Peyer's patch (tissue), 4 donors: ENCODE results near the gene SUPV3L1. TPM values are rescaled to one million over a fixed set of nuclear protein-coding genes. Genes with fewer than 3 reads are reported as not detected.
"Not testable (repeated sequence)": the region's sequence is repeated elsewhere in the genome, so short reads cannot be mapped to it uniquely, and the experiment has no call there.

Experiments used
- DNase-seq, 3 donors: peaks; one replicate each; pipeline ENCODE4 v3.0.0-alpha.2; 2017 to 2019
- H3K27ac ChIP-seq, 4 donors: fragments of 200-600 bp; sonication (generic); one replicate each; pipeline ENCODE4 v1.5.1; 2016 to 2019
- H3K27me3 ChIP-seq, 2 donors: fragments of 200-600 bp; sonication (generic); one replicate each; pipeline ENCODE4 v1.5.1; 2019
- H3K36me3 ChIP-seq, 3 donors: fragments of 200-600 bp; sonication (generic); one replicate each; pipeline ENCODE4 v1.5.1; 2016 to 2019
- H3K4me1 ChIP-seq, 4 donors: fragments of 200-600 bp; sonication (generic); one replicate each; pipeline ENCODE4 v1.5.1; 2016 to 2019
- H3K4me3 ChIP-seq, 4 donors: fragments of 200-600 bp; sonication (generic); 1 replicate in 3 of 4; 2 replicates in 1 of 4; pipeline ENCODE4 v1.5.1; 2016 to 2019; ENCODE audit warnings: mild to moderate bottlenecking in 1 of 4
- H3K9me3 ChIP-seq, 4 donors: fragments of 200-600 bp; sonication (generic); one replicate each; pipeline ENCODE4 v1.5.1; 2016 to 2019; ENCODE audit warnings: mild to moderate bottlenecking in 1 of 4
- CTCF ChIP-seq, 6 experiments: fragments of 450-650 bp in 4 of 6; fragments of 200-600 bp in 2 of 6; sonication (generic) in 1 of 6; IDR thresholded peaks; one replicate each; pipeline ENCODE4 v1.5.1; 2017 to 2019; ENCODE audit warnings: antibody characterized with exemption in 6 of 6, mild to moderate bottlenecking in 3 of 6, moderate library complexity in 1 of 6
- POLR2A ChIP-seq, 2 donors: fragments of 450-650 bp; IDR thresholded peaks; one replicate each; pipeline ENCODE4 v1.5.1; 2017; ENCODE audit warnings: antibody characterized with exemption in 2 of 2, mild to moderate bottlenecking in 2 of 2, moderate library complexity in 2 of 2
- total RNA-seq, 4 donors: library from RNA; depleted of rRNA; stranded (reverse); fragments of >200 nt; gene quantifications; one replicate each; pipeline ENCODE4 v1.1.0, GENCODE V29; 2016

The SUPV3L1 gene
- 10 to 100 TPM; 20.5 to 50.3 (median 31.2) TPM for total RNA-seq

GRCh38 chr10:69179743-69180524, at the start of gene SUPV3L1:
TSS of gene SUPV3L1 (plus strand) at chr10:69180234. CDS start at chr10:69180292, 58 bp downstream.
- TF ChIP-seq CTCF (IDR thresholded peaks at IDR 0.05) (peak in 3 of 6 experiments; percentile 2 to 18 (median 3)), POLR2A (IDR thresholded peaks at IDR 0.05) (peak; percentile 50 to 69)
- peaks cover 0 to 22% (median 6%) of the 10 kb centered on the region in 4 donors for H3K4me1 ChIP-seq

GRCh38 chr10:69130251-69130650, 49.8 kb upstream of the SUPV3L1 start:
- no peak overlapping the region for H3K4me3 ChIP-seq
- no peak overlapping the region for H3K27ac ChIP-seq
- no peaks in the 10 kb centered on the region for H3K27me3 ChIP-seq
- H3K36me3 ChIP-seq: peaks cover 0 to 28% (median 0%) of the 10 kb centered on the region in 3 donors
- peaks cover 0 to 6% (median 2%) of the 10 kb centered on the region in 4 donors for H3K4me1 ChIP-seq
- TF ChIP-seq CTCF (IDR thresholded peaks at IDR 0.05) (no peak), POLR2A (IDR thresholded peaks at IDR 0.05) (no peak)
- no peaks in the 10 kb centered on the region for H3K9me3 ChIP-seq
- no peak for DNase-seq

More at GRCh38 chr10:69179743-69180524, at the start of gene SUPV3L1:
- Histone ChIP-seq H3K27ac (peak within 1 kb of the TSS; percentile 86 to 92 (median 90)), H3K9me3 (no peaks in the 10 kb centered on the region), H3K4me3 (peak within 1 kb of the TSS; percentile 84 to 99 (median 90)), H3K36me3 (peaks cover 0 to 15% (median 0%) of the 10 kb centered on the region in 3 donors), H3K27me3 (no peaks in the 10 kb centered on the region)
- peak; percentile 89 to 99 (median 97) for DNase-seq

- Histone ChIP-seq H3K27me3 (no peaks in the 10 kb centered on the region), H3K36me3 (peaks cover 0 to 16% (median 0%) of the 10 kb centered on the region in 3 donors), H3K27ac (no peak overlapping the region), H3K9me3 (no peaks in the 10 kb centered on the region), H3K4me3 (no peak overlapping the region), H3K4me1 (no peaks in the 10 kb centered on the region)
- DNase-seq: no peak
- TF ChIP-seq POLR2A (IDR thresholded peaks at IDR 0.05): no peak
- TF ChIP-seq CTCF (IDR thresholded peaks at IDR 0.05): no peak
Observed at GRCh38 chr10:69139961-69140360, 40.1 kb upstream of the SUPV3L1 start.

GRCh38 chr10:69141304-69141703, 38.7 kb upstream of the SUPV3L1 start:
- Histone ChIP-seq H3K9me3 (no peaks in the 10 kb centered on the region), H3K4me3 (no peak overlapping the region), H3K4me1 (no peaks in the 10 kb centered on the region), H3K36me3 (peaks cover 0 to 8% (median 0%) of the 10 kb centered on the region in 3 donors), H3K27ac (no peak overlapping the region), H3K27me3 (no peaks in the 10 kb centered on the region)
- no peak for DNase-seq
- TF ChIP-seq POLR2A (IDR thresholded peaks at IDR 0.05) (no peak), CTCF (IDR thresholded peaks at IDR 0.05) (no peak)

- H3K36me3 ChIP-seq, H3K9me3 ChIP-seq, H3K4me1 ChIP-seq, DNase-seq, H3K27ac ChIP-seq, H3K27me3 ChIP-seq, H3K4me3 ChIP-seq: not testable (repeated sequence)
Observed at GRCh38 chr10:69142074-69142473, 38.0 kb upstream of the SUPV3L1 start.

GRCh38 chr10:69142983-69143382, 37.1 kb upstream of the SUPV3L1 start:
- H3K27ac ChIP-seq: no peak overlapping the region
- H3K4me3 ChIP-seq: no peak overlapping the region
- DNase-seq: no peak
- H3K27me3 ChIP-seq: no peaks in the 10 kb centered on the region
- H3K36me3 ChIP-seq: no peaks in the 10 kb centered on the region
- no peak for TF ChIP-seq POLR2A (IDR thresholded peaks at IDR 0.05)
- H3K9me3 ChIP-seq: no peaks in the 10 kb centered on the region
- H3K4me1 ChIP-seq: no peaks in the 10 kb centered on the region
